Lower lobe of right lung (tissue), 2 donors: ENCODE measurements around the gene AQP10. TPM values are rescaled to one million over a fixed set of nuclear protein-coding genes. Genes with fewer than 3 reads are reported as not detected.
A peak's percentile ranks its signal among the peaks of the same experiment; 100 is the strongest.
"Not testable (repeated sequence)": the region's sequence is repeated elsewhere in the genome, so short reads cannot be mapped to it uniquely, and the experiment has no call there.

Experiments
- ATAC-seq, 2 donors: fragments of 200-7000 bp; cut with Tn5 transposase; one replicate each; pipeline ENCODE4 v1.9.1; 2020 to 2022; ENCODE audit warnings: mild to moderate bottlenecking in 2 of 2, moderate library complexity in 2 of 2
- DNase-seq: peaks from one replicate; pipeline ENCODE4 v3.0.0-alpha.2; 2020
- H3K27ac ChIP-seq: fragments of 200-600 bp; one replicate; pipeline ENCODE4 v1.8.0; 2022
- H3K27me3 ChIP-seq: fragments of 200-600 bp; one replicate; pipeline ENCODE4 v1.8.0; 2022; ENCODE audit warnings: low read depth
- H3K36me3 ChIP-seq: fragments of 200-600 bp; one replicate; pipeline ENCODE4 v1.8.0; 2022; ENCODE audit warnings: mild to moderate bottlenecking
- H3K4me1 ChIP-seq: fragments of 200-600 bp; one replicate; pipeline ENCODE4 v1.8.0; 2022
- H3K4me3 ChIP-seq: fragments of 200-600 bp; one replicate; pipeline ENCODE4 v1.8.0; 2022; ENCODE audit warnings: mild to moderate bottlenecking
- H3K9me3 ChIP-seq: fragments of 200-600 bp; one replicate; pipeline ENCODE4 v1.8.0; 2022
- intact Hi-C: fragments of 100-400 bp; cut with DNase I; formaldehyde crosslinking; loops from one replicate; pipeline ENCODE4 v1.11.0; 2022
- total RNA-seq: library from RNA; stranded (reverse); fragmentation: NEBNext Ultra II Directional; extraction: Animal tissue kit (Norgen Biotek cat#: 25700); gene quantifications from one replicate; pipeline ENCODE4 v1.2.1, GENCODE V29; 2021
- TF ChIP-seq, protein P1 (sequence below): fragments of 200-600 bp; IDR thresholded peaks from one replicate; pipeline ENCODE4 v1.8.0; 2022; ENCODE audit warnings: antibody characterized with exemption, mild to moderate bottlenecking
- donor health status: DM: no; HTN: yes; CAD: no; lungs with severe emphysema.

Gene AQP10
- total RNA-seq, 1 donor from 2014 or later = 0.47 TPM

GRCh38 chr1:154353966-154354365 is 33.1 kb downstream of the AQP10 start:
- intact Hi-C loops = no loop called here
- H3K27me3 ChIP-seq = no peaks in the 10 kb centered on the region
- DNase-seq = no peak
- no peak overlapping the region for H3K27ac ChIP-seq
- no peak overlapping the region for H3K4me3 ChIP-seq
- no peaks in the 10 kb centered on the region for H3K9me3 ChIP-seq
- peaks cover 25% of the 10 kb centered on the region for H3K4me1 ChIP-seq
- H3K36me3 ChIP-seq = peaks cover 11% of the 10 kb centered on the region
- ATAC-seq = no peak
- TF ChIP-seq, protein P1, sequence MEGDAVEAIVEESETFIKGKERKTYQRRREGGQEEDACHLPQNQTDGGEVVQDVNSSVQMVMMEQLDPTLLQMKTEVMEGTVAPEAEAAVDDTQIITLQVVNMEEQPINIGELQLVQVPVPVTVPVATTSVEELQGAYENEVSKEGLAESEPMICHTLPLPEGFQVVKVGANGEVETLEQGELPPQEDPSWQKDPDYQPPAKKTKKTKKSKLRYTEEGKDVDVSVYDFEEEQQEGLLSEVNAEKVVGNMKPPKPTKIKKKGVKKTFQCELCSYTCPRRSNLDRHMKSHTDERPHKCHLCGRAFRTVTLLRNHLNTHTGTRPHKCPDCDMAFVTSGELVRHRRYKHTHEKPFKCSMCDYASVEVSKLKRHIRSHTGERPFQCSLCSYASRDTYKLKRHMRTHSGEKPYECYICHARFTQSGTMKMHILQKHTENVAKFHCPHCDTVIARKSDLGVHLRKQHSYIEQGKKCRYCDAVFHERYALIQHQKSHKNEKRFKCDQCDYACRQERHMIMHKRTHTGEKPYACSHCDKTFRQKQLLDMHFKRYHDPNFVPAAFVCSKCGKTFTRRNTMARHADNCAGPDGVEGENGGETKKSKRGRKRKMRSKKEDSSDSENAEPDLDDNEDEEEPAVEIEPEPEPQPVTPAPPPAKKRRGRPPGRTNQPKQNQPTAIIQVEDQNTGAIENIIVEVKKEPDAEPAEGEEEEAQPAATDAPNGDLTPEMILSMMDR = no peak

- Histone ChIP-seq H3K27ac (no peak overlapping the region), H3K36me3 (no peaks in the 10 kb centered on the region), H3K27me3 (no peaks in the 10 kb centered on the region), H3K4me3 (no peak overlapping the region), H3K4me1 (peaks cover 5% of the 10 kb centered on the region), H3K9me3 (no peaks in the 10 kb centered on the region)
- intact Hi-C loops = no loop called here
- DNase-seq = no peak
- TF ChIP-seq, protein P1 = no peak
- no peak for ATAC-seq
These were observed 37.6 kb downstream of the AQP10 start for GRCh38 chr1:154358519-154358918.

DNA sequence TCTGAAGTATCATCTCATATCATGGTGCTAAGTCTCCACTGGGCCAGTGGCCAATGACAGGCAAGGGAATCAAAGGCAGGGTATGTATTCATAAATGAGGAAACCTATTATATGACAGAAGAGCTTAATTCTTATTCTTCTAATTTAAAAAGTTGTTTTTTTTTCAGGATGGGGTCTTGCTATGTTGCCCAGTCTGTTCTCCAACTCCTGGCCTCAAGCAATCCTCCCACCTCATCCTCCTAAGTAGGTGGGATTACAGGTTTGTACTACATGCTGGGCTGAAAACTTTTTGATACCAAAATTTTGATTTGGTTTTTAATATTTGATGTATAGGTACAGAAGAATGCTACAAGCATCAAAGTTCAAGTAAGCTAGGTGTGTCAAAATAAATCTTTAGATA is 39.4 kb downstream of the AQP10 start:
- TF ChIP-seq, protein P1 = no peak
- intact Hi-C loops = no loop called here

DNA sequence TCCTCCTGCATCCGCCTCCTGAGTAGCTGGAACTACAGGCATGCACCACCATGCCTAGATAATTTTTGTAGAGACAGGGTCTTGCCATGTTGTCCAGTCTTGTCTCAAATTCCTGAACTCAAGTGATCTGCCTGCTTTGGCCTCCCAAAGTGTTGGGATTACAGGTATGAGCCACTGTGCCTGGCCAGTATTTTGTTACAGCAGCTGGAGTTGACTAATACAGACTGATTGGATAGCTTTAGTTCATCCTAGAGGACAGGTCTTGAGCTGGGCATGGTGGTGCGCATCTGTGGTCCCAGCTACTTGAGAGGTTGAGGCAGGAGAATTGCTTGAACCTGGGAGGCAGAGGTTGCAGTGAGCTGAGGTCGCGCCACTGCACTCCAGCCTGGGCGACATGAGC is 40.0 kb downstream of the AQP10 start:
- H3K4me1 ChIP-seq, H3K4me3 ChIP-seq, intact Hi-C loops, H3K36me3 ChIP-seq, H3K9me3 ChIP-seq, ATAC-seq, H3K27me3 ChIP-seq, DNase-seq, H3K27ac ChIP-seq: not testable (repeated sequence)

More for the DNA sequence above, 39.4 kb downstream of the AQP10 start:
- DNase-seq (no peak), ATAC-seq (no peak)
- no peaks in the 10 kb centered on the region for H3K36me3 ChIP-seq
- no peaks in the 10 kb centered on the region for H3K4me1 ChIP-seq
- H3K9me3 ChIP-seq = no peaks in the 10 kb centered on the region
- no peaks in the 10 kb centered on the region for H3K27me3 ChIP-seq
- no peak overlapping the region for H3K4me3 ChIP-seq
- no peak overlapping the region for H3K27ac ChIP-seq

DNA sequence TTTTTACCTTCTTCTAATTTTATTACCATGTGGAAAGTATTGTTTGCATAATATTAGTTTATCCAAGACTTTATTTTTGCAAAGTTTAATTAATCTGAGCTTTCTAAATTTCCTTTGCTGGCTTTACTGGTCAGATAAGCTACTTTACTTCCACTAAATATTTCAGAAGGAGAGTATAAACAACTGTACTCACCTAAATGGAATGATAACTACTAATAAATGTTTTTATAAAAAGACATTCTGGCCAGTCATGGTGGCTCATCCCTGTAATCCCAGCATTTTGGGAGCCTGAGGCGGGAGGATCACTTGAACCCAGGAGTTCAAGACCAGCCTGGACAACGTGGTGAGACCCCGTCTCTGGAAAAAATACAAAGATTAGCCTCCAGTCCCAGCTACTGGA is 40.5 kb downstream of the AQP10 start:
- ATAC-seq (no peak), DNase-seq (no peak)
- intact Hi-C loops = no loop called here
- H3K9me3 ChIP-seq = no peaks in the 10 kb centered on the region
- H3K27ac ChIP-seq = no peak overlapping the region
- no peaks in the 10 kb centered on the region for H3K36me3 ChIP-seq
- no peaks in the 10 kb centered on the region for H3K27me3 ChIP-seq
- no peak overlapping the region for H3K4me3 ChIP-seq
- H3K4me1 ChIP-seq = no peaks in the 10 kb centered on the region
- TF ChIP-seq, protein P1 = no peak

- TF ChIP-seq, protein P1 = no peak
- Histone ChIP-seq H3K4me1 (no peaks in the 10 kb centered on the region), H3K9me3 (no peaks in the 10 kb centered on the region), H3K36me3 (no peaks in the 10 kb centered on the region), H3K27ac (no peak overlapping the region), H3K27me3 (no peaks in the 10 kb centered on the region), H3K4me3 (no peak overlapping the region)
- ATAC-seq = no peak
- intact Hi-C loops = no loop called here
- no peak for DNase-seq
These were observed 50.5 kb downstream of the AQP10 start for GRCh38 chr1:154371436-154371835.

- H3K9me3 ChIP-seq, H3K36me3 ChIP-seq, H3K27ac ChIP-seq, DNase-seq, H3K27me3 ChIP-seq, H3K4me3 ChIP-seq, H3K4me1 ChIP-seq, intact Hi-C loops: not testable (repeated sequence)
- peak in 1 of 2 donors; percentile 12 for ATAC-seq
These were observed 53.0 kb downstream of the AQP10 start for GRCh38 chr1:154373777-154374357.
